HG03135 (cell line): ENCODE results near the gene CHL1.

Experiments used
- ATAC-seq: cut with Tn5 transposase; IDR thresholded peaks from one replicate; pipeline ENCODE4 v1.9.1; 2021; ENCODE audit warnings: mild to moderate bottlenecking, moderate library complexity; ENCODE audit not compliant: unreplicated experiment

The CHL1 gene

DNA sequence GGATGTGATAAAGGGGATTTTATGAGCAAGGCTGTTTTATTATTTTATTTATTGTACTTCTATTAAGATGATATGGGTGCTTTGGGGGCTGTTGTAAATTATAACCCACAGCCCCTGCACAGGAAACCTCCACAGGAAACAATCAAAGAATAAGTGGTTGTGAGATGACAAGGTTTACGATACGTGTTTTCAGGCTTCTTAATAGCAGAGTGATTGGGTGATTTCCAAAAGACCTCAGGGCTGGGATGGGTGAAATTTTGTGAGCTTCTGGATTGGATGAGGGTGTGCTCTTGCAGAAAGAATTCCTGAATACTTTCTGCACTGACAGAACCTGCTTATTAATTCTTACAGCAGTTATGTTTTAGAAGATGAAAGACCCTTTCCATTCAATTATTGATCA, 21.4 kb downstream of the CHL1 start:
- no peak for ATAC-seq

DNA sequence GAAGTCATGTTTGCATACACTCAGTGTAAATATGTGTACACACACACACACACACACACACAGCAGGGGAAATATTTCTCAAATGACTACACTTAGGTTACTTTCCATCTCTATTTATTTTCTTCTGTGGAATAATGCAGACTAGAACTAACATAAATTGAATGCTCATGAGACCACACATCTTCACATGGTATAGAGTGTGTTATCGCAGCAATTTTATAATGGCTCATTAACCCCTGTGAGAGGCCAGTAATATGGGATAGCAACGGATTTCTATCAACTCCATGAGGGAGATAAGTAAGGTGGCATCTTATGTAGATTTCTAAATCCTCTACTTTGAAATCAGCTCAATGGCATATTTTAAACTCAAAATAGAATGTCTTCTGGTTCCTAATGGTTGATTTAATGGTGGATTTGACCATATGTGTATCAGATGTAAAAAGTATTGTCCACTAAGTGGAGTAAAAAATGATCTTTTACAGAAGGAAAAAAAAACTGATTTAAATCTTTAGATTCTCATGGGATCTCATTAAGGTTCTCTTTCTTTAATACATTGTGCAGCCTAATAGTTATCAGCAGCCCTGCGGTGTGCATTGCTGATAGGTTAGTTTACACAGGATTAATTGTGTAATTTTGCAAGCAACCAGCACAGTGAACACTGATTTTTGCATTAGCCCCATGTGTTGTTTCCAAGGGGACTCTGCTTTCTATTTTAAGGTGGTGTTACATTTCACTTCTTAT, 32.0 kb downstream of the CHL1 start:
- ATAC-seq: no peak

DNA sequence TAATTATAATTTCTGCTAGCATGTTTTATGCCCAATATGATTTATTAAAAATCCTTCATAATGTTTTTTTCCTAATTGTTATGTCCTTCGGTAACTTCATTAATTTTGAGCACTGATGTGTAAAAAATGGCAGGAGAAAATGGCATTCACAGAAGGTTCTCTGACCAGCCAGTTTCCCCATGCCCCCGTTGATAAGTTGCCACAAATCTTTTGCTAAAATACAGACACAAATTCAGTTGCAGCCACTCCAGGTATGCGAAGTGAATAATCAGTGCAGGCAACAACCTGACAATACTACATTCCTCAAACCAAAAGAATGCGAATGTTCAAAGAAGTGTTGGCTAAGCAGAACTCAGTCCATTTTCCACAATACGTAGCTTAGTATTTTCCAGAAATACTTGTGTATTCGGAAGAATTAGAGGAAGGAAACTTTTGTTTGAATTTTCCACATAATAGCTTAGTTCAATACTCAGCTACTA, 32.7 kb downstream of the CHL1 start:
- ATAC-seq: no peak

DNA sequence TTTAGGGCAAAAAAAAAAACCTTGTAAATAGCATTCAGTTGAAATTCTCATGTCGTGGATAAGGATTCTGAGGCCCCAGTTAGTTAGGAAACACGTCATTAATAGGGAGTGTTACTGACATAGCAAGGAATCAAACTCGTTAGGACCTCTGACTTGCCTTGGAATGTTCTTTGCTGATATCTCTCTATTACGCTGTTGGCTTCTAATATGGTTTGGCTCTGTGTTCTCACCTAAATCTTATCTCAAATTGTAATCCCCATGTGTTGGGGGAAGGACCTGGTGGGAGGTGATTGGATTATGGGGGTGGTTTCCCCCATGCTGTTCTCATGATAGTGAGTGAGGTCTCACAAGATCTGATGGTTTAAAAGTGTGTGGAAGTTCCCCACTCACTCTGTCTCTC, 40.3 kb downstream of the CHL1 start:
- ATAC-seq: no peak

DNA sequence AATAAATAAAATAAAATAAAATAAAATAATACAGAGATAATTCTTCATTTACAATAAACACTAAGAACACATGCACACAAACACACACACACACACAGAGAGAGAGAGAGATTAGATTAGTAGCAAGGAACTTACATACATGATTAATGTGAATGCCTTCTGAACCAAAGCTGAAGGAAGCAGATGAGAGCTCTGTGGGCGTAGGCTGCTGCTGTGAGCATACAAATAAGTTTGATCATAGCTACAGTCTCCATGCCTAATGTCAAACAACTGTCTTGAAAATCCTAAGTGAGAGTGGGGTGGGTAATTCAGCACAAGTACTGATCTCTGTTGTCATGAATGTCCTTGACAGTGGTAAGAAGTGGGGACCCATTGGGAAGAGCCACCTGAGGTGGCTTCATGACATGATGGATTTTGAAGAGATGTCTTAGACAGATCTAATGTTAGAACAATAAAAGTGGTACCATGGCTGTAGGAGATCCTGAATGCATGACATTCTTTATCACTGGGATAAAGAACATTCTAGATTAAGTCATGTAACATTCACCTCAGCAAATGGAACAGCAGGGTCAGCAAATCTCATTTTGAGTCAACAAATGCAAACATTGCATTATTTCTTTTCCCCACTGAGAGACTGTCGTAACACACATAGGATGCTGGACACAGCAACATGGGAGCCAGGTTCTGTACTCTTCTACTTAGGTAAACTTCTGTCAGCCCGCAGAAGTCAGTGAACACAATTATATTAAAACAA, 46.2 kb downstream of the CHL1 start:
- no peak for ATAC-seq

DNA sequence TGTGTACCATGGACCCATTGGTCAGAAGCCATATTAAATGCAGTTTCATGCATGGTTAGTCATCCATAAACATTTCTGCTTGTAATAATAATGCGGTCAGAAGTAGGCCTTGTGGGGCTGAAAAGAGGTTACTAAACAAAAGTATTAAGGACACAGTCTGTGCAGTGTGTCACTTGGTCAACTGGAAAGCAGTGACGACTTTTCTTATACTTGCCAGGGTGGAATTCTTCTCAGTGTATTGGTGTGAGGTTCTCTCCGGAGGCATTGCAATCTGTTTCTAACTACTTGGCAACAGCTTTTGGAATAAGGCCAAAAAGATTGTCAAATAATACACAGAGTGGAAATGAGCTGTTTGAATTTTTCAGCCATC, 46.8 kb downstream of the CHL1 start:
- ATAC-seq: no peak

DNA sequence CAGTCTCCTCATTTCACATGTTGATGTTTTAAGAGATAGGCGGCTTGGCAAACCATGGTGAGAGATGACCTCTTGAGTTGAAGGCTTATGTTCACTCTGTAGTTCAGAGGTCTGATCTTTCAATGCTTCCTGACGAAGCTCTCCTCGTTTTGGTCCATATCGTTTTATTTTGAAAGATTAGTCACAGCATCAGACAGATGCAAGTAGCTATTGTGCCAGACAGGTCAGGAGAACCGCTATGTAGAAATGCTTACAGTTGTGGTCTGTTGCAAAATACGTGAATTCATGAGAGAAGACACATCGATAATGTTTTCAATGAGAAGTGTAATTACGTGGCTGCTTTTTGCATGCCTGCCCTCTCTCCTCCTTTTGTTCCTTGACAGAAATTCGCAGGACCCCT, 47.5 kb downstream of the CHL1 start:
- no peak for ATAC-seq

DNA sequence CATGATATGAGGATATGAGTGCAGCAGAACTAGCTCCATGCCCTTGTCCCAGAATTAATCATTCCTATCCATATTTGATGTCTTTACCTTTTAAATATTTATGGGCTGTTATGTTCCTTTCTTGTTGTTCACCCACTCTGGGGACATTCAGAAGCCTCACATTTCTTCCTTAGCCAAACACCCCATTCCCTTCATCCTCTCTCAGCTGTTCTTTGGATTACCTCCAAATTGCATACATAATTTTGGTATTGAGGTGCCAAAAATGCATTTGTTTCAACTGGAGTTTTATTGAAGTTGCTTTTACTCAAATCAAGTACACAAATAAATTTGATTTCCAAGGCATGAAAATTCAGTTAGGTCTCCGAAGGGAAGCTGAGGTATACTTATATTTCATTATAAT, 51.4 kb downstream of the CHL1 start:
- no peak for ATAC-seq

DNA sequence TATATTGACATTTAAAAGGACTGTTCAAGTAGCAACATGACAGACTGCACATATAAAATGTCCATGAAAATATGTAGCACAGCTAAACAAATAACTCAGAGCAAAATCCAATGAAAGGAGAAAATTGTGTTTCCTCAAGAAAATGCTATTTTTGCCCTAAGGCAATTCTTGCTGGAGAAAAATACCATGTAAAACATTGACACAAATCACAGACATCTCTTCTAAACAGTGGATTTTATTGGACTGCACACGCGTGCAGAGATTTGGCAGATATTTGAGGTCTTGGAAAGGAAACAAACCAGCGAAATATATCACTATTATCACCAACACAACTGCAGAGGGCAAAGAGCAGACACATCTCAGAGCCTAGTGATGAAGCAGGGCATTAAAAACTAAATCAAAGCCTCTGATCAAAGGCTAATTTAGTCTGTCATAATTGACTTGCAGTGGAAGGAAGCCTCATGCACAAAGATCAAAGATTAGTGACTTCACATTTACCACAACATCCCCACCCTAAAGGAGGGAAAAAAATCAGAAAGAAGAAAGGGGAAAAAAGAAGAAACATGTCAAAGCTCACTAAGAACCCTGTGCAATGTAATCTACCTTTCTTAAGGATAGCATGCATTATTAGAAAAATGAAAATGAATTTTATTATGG, 52.4 kb downstream of the CHL1 start:
- no peak for ATAC-seq

DNA sequence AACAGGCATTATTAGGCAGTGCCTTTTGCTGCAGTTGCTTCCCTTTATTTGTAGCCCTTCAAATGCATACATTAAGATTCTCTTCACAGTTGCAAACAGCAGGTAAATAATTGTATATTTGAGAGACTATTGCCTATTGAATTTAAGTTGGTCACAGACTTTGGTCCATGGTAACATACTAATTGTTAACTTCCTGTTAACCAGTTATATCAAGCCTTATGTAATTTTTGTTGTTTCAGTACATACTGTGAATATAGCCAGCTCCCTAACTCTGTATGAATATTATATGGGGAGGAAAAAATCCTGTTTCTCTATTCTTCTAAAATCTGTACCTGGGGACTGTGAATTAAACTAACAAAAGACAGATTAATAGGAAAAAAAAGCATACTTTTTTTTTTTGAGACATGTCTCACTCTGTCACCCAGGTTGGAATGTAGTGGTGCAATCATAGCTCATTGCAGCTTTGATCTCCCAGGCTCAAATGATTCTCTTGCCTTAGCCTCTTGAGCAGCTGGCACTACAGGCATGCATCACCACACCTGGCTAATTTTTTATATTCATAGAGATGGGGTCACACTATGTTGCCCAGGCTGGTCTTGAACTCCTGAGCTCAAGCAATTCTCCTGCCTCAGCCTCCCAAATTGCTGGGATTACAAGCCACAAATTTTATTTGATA, 53.2 kb downstream of the CHL1 start:
- no peak for ATAC-seq

DNA sequence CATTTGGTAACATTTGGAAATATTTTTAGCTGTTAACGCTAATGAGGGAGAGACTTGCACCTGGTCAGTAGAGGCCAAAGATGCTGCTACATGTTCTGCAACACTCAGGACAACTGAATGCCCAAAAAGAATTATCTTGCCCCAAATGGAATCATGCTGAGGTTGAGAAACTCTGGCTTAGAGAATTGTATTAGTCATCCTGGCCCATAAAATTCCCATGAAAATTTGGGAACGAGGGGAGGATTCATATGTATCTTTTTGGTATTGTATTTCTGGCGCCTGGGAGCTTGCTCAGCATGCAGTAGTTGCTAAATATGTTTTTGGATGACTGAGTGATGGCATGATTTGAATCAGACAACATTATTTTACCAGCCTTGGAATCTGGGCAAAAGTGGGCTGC, 59.9 kb downstream of the CHL1 start:
- ATAC-seq: no peak

DNA sequence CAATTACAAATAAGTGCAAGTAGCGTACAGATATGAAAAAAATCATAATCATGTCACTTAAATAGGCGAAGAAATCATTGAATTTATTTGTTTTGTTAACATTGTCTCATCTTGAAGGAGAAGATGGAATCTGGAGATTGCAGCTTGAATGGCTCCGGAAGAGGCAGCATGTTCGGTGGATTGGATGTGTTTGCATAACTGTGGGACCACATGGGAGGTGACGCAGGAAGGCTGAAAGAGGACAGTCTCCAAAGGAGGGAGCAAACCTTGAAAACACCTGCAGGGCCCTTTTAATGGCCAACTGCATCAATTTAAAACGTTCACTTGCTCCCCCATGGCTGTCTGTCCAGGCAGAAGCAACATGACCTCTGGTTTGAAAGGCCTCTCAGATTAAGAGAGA, 61.3 kb downstream of the CHL1 start:
- no peak for ATAC-seq

DNA sequence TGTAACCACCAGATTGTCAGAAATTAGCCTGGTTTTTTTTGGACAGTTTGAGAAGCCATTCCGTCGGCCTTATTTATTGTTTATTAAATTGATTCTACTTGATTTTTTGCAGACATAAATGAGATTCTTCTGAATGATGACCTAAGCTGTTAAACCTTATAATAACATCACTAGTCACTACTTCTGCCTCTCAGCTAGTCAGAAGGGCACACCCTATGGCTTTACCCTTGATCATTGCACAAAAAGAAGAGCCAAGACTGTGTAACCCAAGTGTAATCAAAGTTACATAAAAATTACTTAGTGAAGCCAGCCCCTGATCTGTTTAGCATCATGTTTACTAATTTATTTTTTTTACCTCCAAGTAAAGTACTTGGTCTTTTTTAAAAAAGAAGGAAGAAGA, 64.3 kb downstream of the CHL1 start:
- no peak for ATAC-seq

DNA sequence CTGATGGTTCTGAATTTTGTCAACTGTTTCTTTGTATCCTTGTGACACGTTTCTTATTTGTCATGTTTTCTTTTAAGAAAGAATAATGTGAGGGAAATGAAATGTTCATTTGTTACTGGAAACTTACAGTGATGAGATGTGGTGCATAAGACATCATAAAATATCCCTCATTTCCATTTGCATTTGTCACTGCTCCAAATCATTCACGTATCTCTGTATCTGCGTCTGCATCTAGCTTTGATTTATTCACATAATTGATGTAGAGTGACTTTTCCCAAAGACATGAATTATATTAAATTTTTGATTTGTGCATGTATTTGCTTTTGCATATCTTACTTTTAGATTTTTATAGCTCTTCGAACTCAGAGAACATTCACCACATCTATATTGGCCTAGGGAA, 66.8 kb downstream of the CHL1 start:
- no peak for ATAC-seq

DNA sequence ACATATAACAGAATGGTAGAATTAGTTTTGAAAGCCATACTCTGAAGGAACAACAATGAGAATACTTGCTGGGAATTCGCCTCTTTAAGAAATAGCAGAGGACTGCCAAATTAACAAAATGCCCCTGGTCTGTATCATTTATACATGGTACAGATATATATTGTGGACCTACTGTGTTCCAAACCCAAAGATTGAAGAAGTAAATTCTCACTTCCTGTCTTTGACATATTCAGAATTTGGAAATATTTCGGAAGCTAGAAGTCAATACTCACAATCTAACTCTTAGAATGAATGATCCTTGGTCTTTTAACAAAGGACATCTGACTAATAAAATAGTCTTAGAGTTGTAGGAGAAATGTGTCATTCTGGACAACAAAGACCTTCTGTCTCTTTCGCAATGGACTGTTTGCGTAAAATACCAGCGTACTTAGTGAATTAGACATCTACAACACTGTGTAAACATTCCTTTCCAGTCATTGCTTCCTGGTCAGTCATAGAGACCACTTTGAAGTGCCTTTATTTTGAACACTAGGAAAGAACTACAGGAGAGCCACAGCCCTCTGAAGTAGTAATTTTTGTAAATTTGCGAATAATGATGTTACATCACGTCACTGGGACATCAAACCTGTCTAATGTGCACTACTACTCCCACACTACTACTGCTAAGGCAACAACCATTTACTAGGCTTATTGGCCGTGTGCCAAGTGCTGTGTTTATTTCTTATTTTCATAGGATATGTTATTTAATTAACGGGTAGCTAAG, 68.0 kb downstream of the CHL1 start:
- ATAC-seq: no peak

DNA sequence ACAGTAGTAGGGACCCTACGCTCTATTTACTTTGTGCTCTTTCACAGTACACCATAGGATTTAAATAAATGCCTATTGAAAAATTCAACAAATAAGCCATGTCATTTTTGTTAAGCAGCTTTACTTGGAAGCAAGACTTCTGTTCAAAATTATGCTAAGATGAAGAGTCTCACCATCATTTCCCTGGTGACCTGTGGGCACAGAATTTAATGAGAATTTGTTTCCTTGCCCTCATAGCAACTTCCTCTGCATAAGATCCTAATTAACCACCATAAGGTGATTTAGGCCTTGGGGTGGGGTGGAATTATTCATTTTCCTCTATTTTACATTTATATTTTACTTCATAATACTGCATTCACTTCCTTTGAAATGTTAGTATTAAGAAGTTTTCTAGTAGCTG, 70.5 kb downstream of the CHL1 start:
- ATAC-seq: no peak

DNA sequence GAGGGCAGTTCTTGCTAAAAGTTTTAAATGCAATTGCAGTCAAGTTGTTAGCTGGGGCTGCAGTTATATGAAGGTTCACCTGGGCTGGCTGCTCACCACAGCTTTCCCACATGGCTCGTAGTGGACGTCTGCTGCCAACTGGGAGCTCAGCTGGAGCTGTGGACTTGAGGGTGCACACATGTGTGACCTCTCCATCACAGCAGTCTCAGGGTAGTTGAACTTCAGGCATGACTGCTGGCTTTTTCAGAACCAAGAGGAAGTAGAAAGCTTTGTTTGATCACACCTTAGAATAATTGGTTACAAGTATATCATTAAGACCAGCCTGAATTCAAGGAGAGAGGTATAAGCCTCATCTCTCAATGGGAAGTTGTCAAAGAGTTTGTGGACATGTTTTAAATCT, 74.1 kb downstream of the CHL1 start:
- ATAC-seq: no peak

DNA sequence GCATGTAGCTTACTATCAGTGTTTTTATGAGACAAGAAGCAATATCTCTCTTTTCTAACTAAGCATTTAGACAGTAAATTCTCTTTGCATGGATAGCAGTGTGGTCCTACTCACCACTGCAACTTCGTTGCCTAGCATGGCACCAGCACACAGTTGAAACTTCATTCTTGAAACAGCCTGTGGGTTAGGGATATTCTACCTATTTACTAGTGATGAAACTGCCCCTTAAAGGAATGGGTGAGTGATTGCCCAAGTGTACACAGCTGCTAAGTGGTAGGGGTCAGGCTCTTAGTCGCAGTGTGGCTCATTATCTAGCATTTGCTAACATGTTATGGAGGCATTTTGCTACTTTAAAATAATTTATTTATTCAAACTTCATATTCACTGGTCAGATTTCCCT, 78.4 kb downstream of the CHL1 start:
- ATAC-seq: no peak

DNA sequence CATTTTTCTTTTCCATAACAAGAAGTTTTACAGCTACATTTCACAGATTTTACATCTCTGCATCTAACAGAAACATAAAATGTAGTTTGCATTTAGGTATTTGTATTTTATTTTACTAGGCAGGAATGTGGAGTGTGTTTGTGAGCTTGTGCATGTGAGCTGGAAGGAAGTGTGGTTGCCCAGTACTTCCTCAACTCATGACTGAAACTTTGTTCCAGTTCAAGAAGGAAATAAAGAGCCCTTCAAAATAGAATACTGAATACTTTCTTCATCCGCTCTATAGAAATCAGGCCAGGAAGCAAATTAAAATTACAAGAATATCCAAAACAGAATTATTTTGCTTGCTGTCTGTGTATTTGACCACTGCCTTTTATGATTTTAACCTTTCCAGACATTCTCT, 81.3 kb downstream of the CHL1 start:
- ATAC-seq: no peak

DNA sequence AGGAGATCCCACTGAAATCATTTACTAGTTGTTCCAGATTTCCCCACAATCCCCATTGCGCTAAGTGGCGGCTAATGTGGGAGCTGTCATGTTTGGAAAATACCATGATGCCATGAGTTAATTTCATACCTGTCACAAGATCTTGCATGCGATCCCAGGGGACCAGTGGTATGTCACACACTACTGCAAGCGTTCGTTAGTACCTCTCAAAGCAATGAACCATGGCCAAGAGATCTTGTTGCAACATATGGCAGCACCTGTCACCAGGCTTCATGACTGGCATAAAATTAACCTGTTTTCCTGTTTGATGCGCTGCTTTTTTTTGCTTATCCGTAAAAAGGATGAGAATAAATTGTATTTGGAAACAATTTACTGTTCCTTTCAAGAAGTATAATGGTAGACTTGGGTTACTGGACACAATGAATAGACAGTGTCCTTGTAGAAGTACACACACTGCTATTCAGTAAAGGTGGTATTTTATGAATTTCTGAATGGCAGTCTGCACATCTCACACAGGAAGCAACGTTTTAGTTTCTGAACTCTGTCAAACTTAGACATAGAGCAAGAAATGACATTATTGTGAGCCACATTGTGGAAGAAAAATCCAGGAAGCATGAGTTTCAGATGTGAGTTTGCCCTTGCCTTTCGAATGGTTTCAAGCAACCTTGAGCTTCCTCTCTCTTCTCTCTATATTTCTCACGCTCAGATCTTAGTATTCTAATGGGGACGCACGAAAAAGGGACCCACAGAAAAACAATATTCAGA, 81.9 kb downstream of the CHL1 start:
- ATAC-seq: peak; percentile 79
